ENCODE measurements around the gene SEL1L3.

GRCh38 chr4:25809996-25810395, 52.8 kb downstream of the SEL1L3 start:
- TF ChIP-seq CTCF (IDR thresholded peaks at IDR 0.05; ENCODE audit: low read depth, low read length) = no peak
- no peak for TF ChIP-seq EZH2phosphoT487 (IDR thresholded peaks at IDR 0.05; ENCODE audit: low read depth)
